PC-9 (cell line): ENCODE data around the gene HTRA2. TPM values are rescaled to one million over a fixed set of nuclear protein-coding genes. Genes with fewer than 3 reads are reported as not detected.
A peak's percentile ranks its signal among the peaks of the same experiment; 100 is the strongest.

Experiments
- BruUV-seq: library from RNA; stranded (reverse); fragments of 400-500 nt; replicated peaks from 2 replicates; lab custom pipeline; 2021; lab: Mats Ljungman, UMichigan
- CTCF ChIA-PET: fragments of 300-600 bp; sonication (Branson Sonifier 250); formaldehyde crosslinking; loops from one replicate; lab custom pipeline; 2022; ENCODE audit warnings: antibody characterized with exemption; lab: Charles Lee
- POLR2A ChIA-PET: fragments of 300-600 bp; sonication (Branson Sonifier 250); formaldehyde crosslinking; loops from one replicate; lab custom pipeline; 2022; ENCODE audit warnings: antibody characterized with exemption; ENCODE audit not compliant: unreplicated experiment; lab: Charles Lee
- DNase-seq, 2 experiments: peaks; one replicate each; pipeline versions ENCODE4 v3.0.0 to v3.0.0-alpha.2; 2015 to 2022; ENCODE audit warnings: mixed read lengths in 1 of 2
- H2AFZ ChIP-seq: fragments of 200-600 bp; sonication (generic); 2 replicates; pipeline ENCODE4 v1.8.1; 2017; ENCODE audit warnings: antibody characterized with exemption
- H3F3A ChIP-seq: fragments of 200-600 bp; sonication (generic); 2 replicates; pipeline ENCODE4 v1.8.1; 2017; ENCODE audit warnings: antibody characterized with exemption, mild to moderate bottlenecking, low read depth; ENCODE audit not compliant: insufficient read depth
- H3K27ac ChIP-seq: fragments of 200-600 bp; sonication (generic); 2 replicates; pipeline ENCODE4 v1.6.1; 2016; ENCODE audit warnings: mixed run types
- H3K27me3 ChIP-seq: fragments of 200-600 bp; sonication (generic); 2 replicates; pipeline ENCODE4 v1.6.1; 2016; ENCODE audit warnings: low read depth, mixed run types; ENCODE audit not compliant: insufficient read depth
- H3K36me3 ChIP-seq: fragments of 200-600 bp; sonication (generic); 2 replicates; pipeline ENCODE4 v1.6.1; 2016; ENCODE audit warnings: low read depth, mixed run types
- H3K4me1 ChIP-seq: fragments of 200-600 bp; sonication (generic); replicated peaks from 2 replicates; pipeline ENCODE4 v1.6.1; 2016; ENCODE audit warnings: mixed run types; ENCODE audit not compliant: insufficient read depth
- H3K4me2 ChIP-seq: fragments of 200-600 bp; sonication (generic); 2 replicates; pipeline ENCODE4 v1.6.1; 2017; ENCODE audit warnings: mixed run types
- H3K4me3 ChIP-seq: fragments of 200-600 bp; sonication (generic); 2 replicates; pipeline ENCODE4 v1.6.1; 2016; ENCODE audit warnings: mixed run types
- H3K79me2 ChIP-seq: fragments of 200-600 bp; sonication (generic); 2 replicates; pipeline ENCODE4 v1.6.1; 2017; ENCODE audit warnings: low read depth, mixed run types
- H3K9me2 ChIP-seq: fragments of 200-600 bp; sonication (generic); 2 replicates; pipeline ENCODE4 v1.8.1; 2017; ENCODE audit warnings: mild to moderate bottlenecking; ENCODE audit not compliant: insufficient read depth
- H3K9me3 ChIP-seq: fragments of 200-600 bp; sonication (generic); 2 replicates; pipeline ENCODE4 v1.8.1; 2016; ENCODE audit warnings: low read depth; ENCODE audit not compliant: insufficient read depth
- H4K20me1 ChIP-seq: fragments of 200-600 bp; sonication (generic); 2 replicates; pipeline ENCODE4 v1.8.1; 2017; ENCODE audit not compliant: insufficient read depth
- EZH2 ChIP-seq: fragments of 200-600 bp; sonication (generic); IDR thresholded peaks from 2 replicates; pipeline ENCODE4 v1.8.0; 2017; ENCODE audit warnings: antibody characterized with exemption, low read depth
- intact Hi-C: fragments of 100-400 bp; cut with micrococcal nuclease; formaldehyde crosslinking; loops from one replicate; pipeline ENCODE4 v1.10.0; 2022; ENCODE audit not compliant: unreplicated experiment
- total RNA-seq: library from RNA; stranded (reverse); gene quantifications from 2 replicates; pipeline ENCODE4 v1.2.3, GENCODE V29; 2021
- TF ChIP-seq, protein P1 (sequence below): fragments of 200-600 bp; sonication (generic); conservative IDR thresholded peaks from 2 replicates; pipeline ENCODE4 v1.6.1; 2017; ENCODE audit warnings: mixed run types, antibody characterized with exemption, mild to moderate bottlenecking, moderate library complexity

Gene HTRA2
- total RNA-seq, 1 experiment from 2014 or later = 23.5 TPM

DNA sequence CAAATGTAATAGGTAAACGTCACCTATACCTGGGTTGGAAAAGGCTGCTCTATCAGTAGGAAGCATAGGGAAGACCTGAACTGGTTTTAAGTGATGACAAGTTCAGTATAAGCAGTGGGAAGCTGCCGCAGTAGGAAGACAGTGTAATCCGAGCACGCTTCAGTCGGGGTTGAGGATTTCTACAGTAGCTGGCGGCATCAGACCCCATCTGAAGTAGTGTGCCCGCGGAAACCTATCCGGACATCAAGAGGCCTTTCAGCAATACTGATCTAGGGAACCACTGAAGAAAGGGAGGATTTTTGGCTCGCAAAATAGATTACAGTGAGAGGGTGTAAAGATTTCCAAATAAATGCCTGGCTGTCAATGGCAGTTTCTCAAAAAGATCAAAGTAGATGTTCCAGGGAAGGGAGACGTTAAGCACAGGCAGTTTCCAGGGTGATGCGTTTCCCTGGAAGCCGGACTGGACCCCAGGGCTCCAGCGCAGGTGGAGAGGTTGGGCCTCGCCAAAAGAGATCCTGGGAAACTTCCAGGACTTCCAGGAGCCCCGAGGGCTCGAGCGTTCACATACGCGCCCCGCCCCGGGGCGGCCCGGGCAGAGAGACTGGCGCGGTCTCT is 18.7 kb downstream of the HTRA2 start:
- no peak overlapping the region for H3K27ac ChIP-seq
- H3K36me3 ChIP-seq = no peaks in the 10 kb centered on the region
- peaks cover 16% of the 10 kb centered on the region for H3K79me2 ChIP-seq
- peak overlapping the region; percentile 100 for H2AFZ ChIP-seq
- intact Hi-C loops = loop anchor here (5.0 kb wide), 1 partner anchor 66 kb away; the partner anchor contains the start of genes CCDC142 and TTC31
- H3K27me3 ChIP-seq = no peaks in the 10 kb centered on the region
- H3K4me3 ChIP-seq = peak overlapping the region; percentile 89; the same call in 1 of the 2 replicates
- TSS peak; percentile 27 for BruUV-seq
- H3K4me1 ChIP-seq = peaks cover 13% of the 10 kb centered on the region
- H4K20me1 ChIP-seq = no peaks in the 10 kb centered on the region
- peak overlapping the region; percentile 94 for H3K4me2 ChIP-seq
- no peak for DNase-seq
- H3K9me2 ChIP-seq = no peaks in the 10 kb centered on the region
- ChIA-PET POLR2A (no interaction called here), CTCF (no interaction called here)
- no peaks in the 10 kb centered on the region for H3K9me3 ChIP-seq
- peaks cover 30% of the 10 kb centered on the region; the same call in 1 of the 2 replicates for H3F3A ChIP-seq
- TF ChIP-seq EZH2 = no peak
- TF ChIP-seq, protein P1, sequence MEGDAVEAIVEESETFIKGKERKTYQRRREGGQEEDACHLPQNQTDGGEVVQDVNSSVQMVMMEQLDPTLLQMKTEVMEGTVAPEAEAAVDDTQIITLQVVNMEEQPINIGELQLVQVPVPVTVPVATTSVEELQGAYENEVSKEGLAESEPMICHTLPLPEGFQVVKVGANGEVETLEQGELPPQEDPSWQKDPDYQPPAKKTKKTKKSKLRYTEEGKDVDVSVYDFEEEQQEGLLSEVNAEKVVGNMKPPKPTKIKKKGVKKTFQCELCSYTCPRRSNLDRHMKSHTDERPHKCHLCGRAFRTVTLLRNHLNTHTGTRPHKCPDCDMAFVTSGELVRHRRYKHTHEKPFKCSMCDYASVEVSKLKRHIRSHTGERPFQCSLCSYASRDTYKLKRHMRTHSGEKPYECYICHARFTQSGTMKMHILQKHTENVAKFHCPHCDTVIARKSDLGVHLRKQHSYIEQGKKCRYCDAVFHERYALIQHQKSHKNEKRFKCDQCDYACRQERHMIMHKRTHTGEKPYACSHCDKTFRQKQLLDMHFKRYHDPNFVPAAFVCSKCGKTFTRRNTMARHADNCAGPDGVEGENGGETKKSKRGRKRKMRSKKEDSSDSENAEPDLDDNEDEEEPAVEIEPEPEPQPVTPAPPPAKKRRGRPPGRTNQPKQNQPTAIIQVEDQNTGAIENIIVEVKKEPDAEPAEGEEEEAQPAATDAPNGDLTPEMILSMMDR = no peak

DNA sequence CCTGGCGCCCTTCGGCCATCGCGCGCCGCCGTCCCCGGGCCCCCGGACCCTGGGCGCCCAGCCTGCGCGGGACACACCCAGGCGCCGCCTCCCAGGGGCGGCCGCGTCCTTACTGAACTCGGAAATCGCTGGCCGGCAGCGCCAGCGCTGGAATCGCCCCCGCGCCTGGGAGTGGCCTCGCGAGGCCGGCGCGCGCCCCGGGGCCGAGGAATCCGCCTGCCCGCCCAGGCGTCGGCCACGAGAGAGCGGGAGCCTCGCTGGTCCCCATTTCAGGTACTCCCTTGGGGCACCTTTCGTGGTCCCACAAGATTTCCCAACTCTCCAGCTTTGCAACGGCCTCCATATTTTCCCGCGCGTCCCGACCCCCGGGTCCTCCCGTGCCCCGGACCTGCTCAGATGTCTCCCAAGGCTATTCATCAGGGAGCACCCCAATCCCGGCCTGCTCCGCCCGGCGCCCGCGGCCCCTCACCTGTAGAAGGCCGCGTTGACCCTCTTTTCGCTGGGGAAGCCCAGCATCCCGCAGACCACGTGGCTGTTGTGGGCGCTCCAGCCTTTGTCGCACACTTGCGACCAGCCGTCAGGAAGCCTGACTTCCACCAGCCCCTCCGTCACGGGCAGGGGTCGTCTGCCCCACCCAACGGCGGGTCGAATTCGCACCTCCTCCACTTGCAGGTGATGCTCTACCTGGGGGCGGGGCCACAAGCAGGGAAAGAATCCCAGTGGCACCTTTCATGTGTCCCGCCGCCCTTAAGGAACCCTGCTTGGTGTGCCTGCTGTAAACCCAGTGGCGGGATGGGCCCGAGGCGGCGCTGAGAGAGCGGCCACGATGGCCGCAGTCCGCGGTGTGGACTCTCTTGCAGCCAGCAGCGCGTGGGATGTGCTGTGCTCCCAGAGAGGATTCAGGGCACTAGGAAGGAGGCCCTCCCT is 19.4 kb downstream of the HTRA2 start:
- intact Hi-C loops = loop anchor here (5.0 kb wide), 1 partner anchor 67 kb away; the partner anchor contains the start of genes CCDC142 and TTC31
- Histone ChIP-seq H3K4me3 (peak overlapping the region; percentile 89), H3K9me2 (no peaks in the 10 kb centered on the region), H3K27me3 (no peaks in the 10 kb centered on the region), H3K79me2 (peaks cover 16% of the 10 kb centered on the region), H2AFZ (peak overlapping the region; percentile 100), H3K4me1 (peaks cover 16% of the 10 kb centered on the region), H3K4me2 (peak overlapping the region; percentile 94), H3K36me3 (no peaks in the 10 kb centered on the region), H3K9me3 (no peaks in the 10 kb centered on the region), H3F3A (peaks cover 27% of the 10 kb centered on the region; the same call in 1 of the 2 replicates), H3K27ac (no peak overlapping the region), H4K20me1 (no peaks in the 10 kb centered on the region)
- CTCF ChIA-PET = no interaction called here
- TSS peak; percentile 57 for BruUV-seq
- peak; percentile 49 to 72 for DNase-seq
- TF ChIP-seq, protein P1 = no peak
- no peak for TF ChIP-seq EZH2
- POLR2A ChIA-PET = no interaction called here

DNA sequence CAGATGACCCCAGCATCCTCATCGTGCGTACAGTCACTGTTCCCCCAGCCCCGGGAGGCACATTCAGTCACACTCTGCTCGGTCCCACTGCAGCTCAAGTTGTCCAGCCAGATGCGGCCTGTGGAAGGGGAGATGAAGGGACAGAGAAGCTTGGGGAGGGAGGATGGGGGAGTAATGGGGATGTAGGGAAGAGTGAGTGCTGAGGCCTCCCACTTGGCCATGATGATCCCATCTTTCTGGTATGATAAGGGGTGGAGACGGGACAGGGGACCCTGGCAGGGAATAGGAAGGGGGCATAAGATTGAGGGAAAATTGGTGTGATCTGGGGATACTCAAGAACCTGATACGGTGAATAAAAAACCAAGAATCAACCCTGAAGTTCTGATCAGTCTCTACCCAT is 20.5 kb downstream of the HTRA2 start:
- peak overlapping the region; percentile 94 for H3K4me2 ChIP-seq
- H3K27ac ChIP-seq = no peak overlapping the region
- H4K20me1 ChIP-seq = no peaks in the 10 kb centered on the region
- no peak overlapping the region for H2AFZ ChIP-seq
- H3F3A ChIP-seq = peaks cover 25% of the 10 kb centered on the region; the same call in 1 of the 2 replicates
- no peaks in the 10 kb centered on the region for H3K9me3 ChIP-seq
- intact Hi-C loops = no loop called here
- no peaks in the 10 kb centered on the region for H3K27me3 ChIP-seq
- BruUV-seq = no TSS peak
- H3K4me1 ChIP-seq = peaks cover 16% of the 10 kb centered on the region
- H3K79me2 ChIP-seq = peaks cover 16% of the 10 kb centered on the region
- CTCF ChIA-PET = no interaction called here
- POLR2A ChIA-PET = no interaction called here
- DNase-seq = no peak
- H3K36me3 ChIP-seq = no peaks in the 10 kb centered on the region
- peak overlapping the region; percentile 89; the same call in 1 of the 2 replicates for H3K4me3 ChIP-seq
- H3K9me2 ChIP-seq = no peaks in the 10 kb centered on the region
- TF ChIP-seq, protein P1 = no peak
- TF ChIP-seq EZH2 = no peak
